HCT116 (cell line): ENCODE results near the gene LRRC7. TPM values are rescaled to one million over a fixed set of nuclear protein-coding genes. Genes with fewer than 3 reads are reported as not detected.

ENCODE experiments used
- ATAC-seq: fragments of 200-7000 bp; cut with Tn5 transposase; 2 replicates; pipeline ENCODE4 v1.9.1; 2020; ENCODE audit warnings: mild to moderate bottlenecking, moderate library complexity
- BruUV-seq: library from RNA; stranded (reverse); fragments of 400-500 nt; replicated peaks from 2 replicates; lab custom pipeline; 2021; lab: Mats Ljungman, UMichigan
- CTCF ChIA-PET: fragments of 300-600 bp; sonication (Branson Sonifier 250); formaldehyde crosslinking; loops from one replicate; lab custom pipeline; 2021; ENCODE audit warnings: antibody characterized with exemption; lab: Charles Lee
- POLR2A ChIA-PET: fragments of 300-600, 350-600 bp; sonication (Branson Sonifier 250); formaldehyde crosslinking; loops from one replicate; lab custom pipeline; 2021; ENCODE audit warnings: antibody characterized with exemption; lab: Charles Lee
- RAD21 ChIA-PET, 2 experiments: fragments of 300-600 bp; sonication (Branson Sonifier 250); formaldehyde crosslinking; loops; one replicate each; lab custom pipeline; 2023; ENCODE audit warnings: low total read pairs in 2 of 2; ENCODE audit not compliant: uncharacterized antibody in 2 of 2, unreplicated experiment in 2 of 2, low non-redundant PET in 1 of 2; lab: Charles Lee
- DNase-seq: peaks from one replicate; pipeline ENCODE4 v3.0.0-alpha.2; 2010; ENCODE audit warnings: low read depth, low spot score
- H2AFZ ChIP-seq: fragments of 200-600 bp; shearing (Covaris generic), sonication (generic); 2 replicates; pipeline ENCODE4 v1.6.1; 2017; ENCODE audit warnings: low read depth, mixed run types, mixed read lengths, antibody characterized with exemption, low read length; ENCODE audit not compliant: poor library complexity, severe bottlenecking
- H3K27ac ChIP-seq: 2 replicates; pipeline ENCODE4 v1.5.1; 2012; ENCODE audit warnings: low read depth, low read length
- H3K27me3 ChIP-seq: fragments of 200-600 bp; sonication (generic); 2 replicates; pipeline ENCODE4 v1.6.1; 2016; ENCODE audit warnings: mixed run types, low read length, mixed read lengths; ENCODE audit not compliant: insufficient read depth
- H3K36me3 ChIP-seq, 2 experiments: fragments of 200-500 bp in 1 of 2; fragments of 200-600 bp in 1 of 2; sonication (Bioruptor generic) in 1 of 2; sonication (generic) in 1 of 2; 2 replicates each; pipeline versions ENCODE4 v1.5.1 to v1.6.1; 2014 to 2016; ENCODE audit warnings: low read length in 2 of 2, inconsistent platforms in 1 of 2, mixed read lengths in 1 of 2, mixed run types in 1 of 2; ENCODE audit not compliant: insufficient read depth in 2 of 2, control insufficient read depth in 1 of 2
- H3K4me1 ChIP-seq, 2 experiments: fragments of 200-600 bp in 1 of 2; sonication (generic) in 1 of 2; 2 replicates each; pipeline versions ENCODE4 v1.5.1 to v1.6.1; 2012 to 2017; ENCODE audit warnings: low read length in 2 of 2, inconsistent platforms in 1 of 2, mild to moderate bottlenecking in 1 of 2, mixed read lengths in 1 of 2, mixed run types in 1 of 2, moderate library complexity in 1 of 2; ENCODE audit not compliant: insufficient read depth in 2 of 2, control insufficient read depth in 1 of 2
- H3K4me2 ChIP-seq: fragments of 200-600 bp; sonication (generic); 2 replicates; pipeline ENCODE4 v1.6.1; 2017; ENCODE audit warnings: mixed run types, low read length, mixed read lengths
- H3K4me3 ChIP-seq, 2 experiments: fragments of 200-600 bp in 1 of 2; sonication (generic) in 1 of 2; replicated peaks in 1 of 2; 2 replicates each; pipeline ENCODE4 v1.5.1; 2011 to 2016; ENCODE audit warnings: low read length in 2 of 2, control low read depth in 1 of 2, low read depth in 1 of 2, mild to moderate bottlenecking in 1 of 2, mixed read lengths in 1 of 2, mixed run types in 1 of 2
- H3K79me2 ChIP-seq: fragments of 200-600 bp; sonication (generic); 2 replicates; pipeline ENCODE4 v1.6.1; 2017; ENCODE audit warnings: mild to moderate bottlenecking, mixed run types, low read length, moderate library complexity, mixed read lengths; ENCODE audit not compliant: insufficient read depth
- H3K9ac ChIP-seq: fragments of 200-600 bp; sonication (generic); 2 replicates; pipeline ENCODE4 v1.6.1; 2016; ENCODE audit warnings: low read length, mixed read lengths
- H3K9me2 ChIP-seq: fragments of 200-600 bp; sonication (generic), shearing (Covaris generic); 2 replicates; pipeline ENCODE4 v1.6.1; 2017; ENCODE audit warnings: mixed run types, mild to moderate bottlenecking, moderate library complexity; ENCODE audit not compliant: insufficient read depth
- H3K9me3 ChIP-seq, 2 experiments: fragments of 200-500 bp in 1 of 2; fragments of 200-600 bp in 1 of 2; sonication (Bioruptor generic) in 1 of 2; sonication (generic) in 1 of 2; 2 replicates each; pipeline ENCODE4 v1.6.1; 2014 to 2017; ENCODE audit warnings: low read length in 2 of 2, mixed read lengths in 2 of 2, inconsistent platforms in 1 of 2, low read depth in 1 of 2, mild to moderate bottlenecking in 1 of 2, mixed run types in 1 of 2, moderate library complexity in 1 of 2; ENCODE audit not compliant: control insufficient read depth in 1 of 2, insufficient read depth in 1 of 2
- H4K20me1 ChIP-seq: fragments of 200-600 bp; sonication (generic), shearing (Covaris generic); 2 replicates; pipeline ENCODE4 v1.6.1; 2017; ENCODE audit warnings: mixed run types, mild to moderate bottlenecking, moderate library complexity; ENCODE audit not compliant: insufficient read depth
- ATF3 ChIP-seq: IDR thresholded peaks from 2 replicates; pipeline ENCODE4 v1.6.1; 2012
- CBX3 ChIP-seq: IDR thresholded peaks from 2 replicates; pipeline ENCODE4 v1.6.1; 2012; ENCODE audit warnings: low read depth
- CTCF ChIP-seq, 3 experiments: fragments of 200-600 bp in 1 of 3; sonication (generic) in 1 of 3; IDR thresholded peaks in 2 of 3; conservative IDR thresholded peaks in 1 of 3; 2 replicates each; pipeline ENCODE4 v1.5.1; 2012 to 2017; ENCODE audit warnings: low read depth in 2 of 3, low read length in 2 of 3, antibody characterized with exemption in 1 of 3, borderline replicate concordance in 1 of 3, control low read depth in 1 of 3, mild to moderate bottlenecking in 1 of 3, mixed read lengths in 1 of 3, mixed run types in 1 of 3, moderate library complexity in 1 of 3; ENCODE audit not compliant: insufficient read depth in 1 of 3
- EGR1 ChIP-seq: IDR thresholded peaks from 2 replicates; pipeline ENCODE4 v1.6.1; 2012; ENCODE audit warnings: low read depth
- ELF1 ChIP-seq: IDR thresholded peaks from 2 replicates; pipeline ENCODE4 v1.6.1; 2012; ENCODE audit warnings: low read depth, borderline replicate concordance
- EZH2 ChIP-seq: fragments of 200-600 bp; sonication (generic); IDR thresholded peaks from 2 replicates; pipeline ENCODE4 v1.6.1; 2017; ENCODE audit warnings: antibody characterized with exemption, mixed run types
- EZH2phosphoT487 ChIP-seq: fragments of 200-600 bp; IDR thresholded peaks from 2 replicates; pipeline ENCODE4 v1.6.1; 2018; ENCODE audit warnings: antibody characterized with exemption, borderline replicate concordance
- FOSL1 ChIP-seq: IDR thresholded peaks from 2 replicates; pipeline ENCODE4 v1.6.1; 2012; ENCODE audit warnings: low read depth
- MAX ChIP-seq: IDR thresholded peaks from 2 replicates; pipeline ENCODE4 v1.6.1; 2012
- POLR2A ChIP-seq: IDR thresholded peaks from 2 replicates; pipeline ENCODE4 v1.7.0; 2011; ENCODE audit warnings: borderline replicate concordance; ENCODE audit not compliant: insufficient read depth, insufficient read length; ENCODE audit errors: extremely low read depth
- POLR2AphosphoS5 ChIP-seq: IDR thresholded peaks from 2 replicates; pipeline ENCODE4 v1.6.1; 2011; ENCODE audit warnings: mild to moderate bottlenecking, low read depth, low read length, moderate library complexity
- RAD21 ChIP-seq: IDR thresholded peaks from 2 replicates; pipeline ENCODE4 v1.6.1; 2012; ENCODE audit warnings: low read depth, mild to moderate bottlenecking
- SIN3A ChIP-seq: IDR thresholded peaks from 2 replicates; pipeline ENCODE4 v1.6.1; 2012; ENCODE audit warnings: low read depth
- SP1 ChIP-seq: IDR thresholded peaks from 2 replicates; pipeline ENCODE4 v1.6.1; 2012; ENCODE audit warnings: low read depth
- TCF7L2 ChIP-seq: IDR thresholded peaks from 2 replicates; pipeline ENCODE4 v1.7.0; 2011; ENCODE audit warnings: borderline replicate concordance, inconsistent platforms; ENCODE audit not compliant: insufficient read depth, insufficient read length; ENCODE audit errors: extremely low read depth
- YY1 ChIP-seq: IDR thresholded peaks from 2 replicates; pipeline ENCODE4 v1.6.1; 2011; ENCODE audit warnings: low read length, low read depth, moderate library complexity, mild to moderate bottlenecking; ENCODE audit not compliant: insufficient replicate concordance; ENCODE audit errors: extremely low read depth
- ZBTB33 ChIP-seq: IDR thresholded peaks from 2 replicates; pipeline ENCODE4 v1.6.1; 2011; ENCODE audit warnings: mild to moderate bottlenecking, low read length, moderate library complexity; ENCODE audit not compliant: insufficient replicate concordance; ENCODE audit errors: extremely low read depth
- ZFX ChIP-seq: fragments of 450-650 bp; IDR thresholded peaks from 2 replicates; pipeline ENCODE4 v1.6.1; 2017
- ZNF274 ChIP-seq: fragments of 200-500 bp; sonication (Bioruptor generic); IDR thresholded peaks from 2 replicates; pipeline ENCODE4 v1.6.1; 2014; ENCODE audit warnings: mild to moderate bottlenecking, low read depth, low read length, inconsistent platforms
- intact Hi-C: fragments of 100-400 bp; cut with micrococcal nuclease; formaldehyde crosslinking; loops from 2 replicates; pipeline ENCODE4 v1.10.0; 2022
- total RNA-seq: library from RNA; stranded (reverse); gene quantifications from one replicate; pipeline ENCODE4 v1.2.1, GENCODE V29; 2021; ENCODE audit not compliant: unreplicated experiment

Gene LRRC7
- total RNA-seq, 1 experiment from 2014 or later = not detected

GRCh38 chr1:69706473-69706872, 138.8 kb downstream of the LRRC7 start:
- Histone ChIP-seq H3K36me3 (no peaks in the 10 kb centered on the region), H3K79me2 (no peaks in the 10 kb centered on the region), H3K27me3 (no peaks in the 10 kb centered on the region), H3K4me2 (no peak overlapping the region), H3K9me3 (no peaks in the 10 kb centered on the region), H3K4me1 (no peaks in the 10 kb centered on the region), H3K27ac (no peak overlapping the region), H3K4me3 (no peak overlapping the region), H3K9me2 (no peaks in the 10 kb centered on the region), H3K9ac (no peak overlapping the region), H2AFZ (no peak overlapping the region), H4K20me1 (no peaks in the 10 kb centered on the region)
- TF ChIP-seq ZFX (no peak), EGR1 (no peak), ELF1 (no peak), CBX3 (no peak), MAX (no peak), TCF7L2 (no peak), ZBTB33 (no peak), CTCF (IDR thresholded peaks at IDR 0.05 in 2 of 3, conservative IDR thresholded peaks at IDR 0.05 in 1 of 3; ENCODE audit: borderline replicate concordance in 1 of 3, insufficient read depth in 1 of 3, low read depth in 2 of 3, low read length in 2 of 3) (no peak), EZH2phosphoT487 (no peak), RAD21 (no peak), ATF3 (no peak), YY1 (no peak), ZNF274 (no peak), SIN3A (no peak), POLR2AphosphoS5 (no peak), SP1 (no peak), EZH2 (no peak), POLR2A (no peak), FOSL1 (no peak)
- no peak for ATAC-seq
- intact Hi-C loops = no loop called here
- POLR2A ChIA-PET = no interaction called here
- CTCF ChIA-PET = no interaction called here
- RAD21 ChIA-PET = no interaction called here
- BruUV-seq = no TSS peak
- no peak for DNase-seq
